IMR-90 (cell line): Measurements from ENCODE around the gene PMF1. TPM values are rescaled to one million over a fixed set of nuclear protein-coding genes. Genes with fewer than 3 reads are reported as not detected.
A peak's percentile ranks its signal among the peaks of the same experiment; 100 is the strongest.

ENCODE experiments used
- ATAC-seq: fragments of 200-7000 bp; cut with Tn5 transposase; 2 replicates; pipeline ENCODE4 v1.9.1; 2020; ENCODE audit warnings: low read depth, mild to moderate bottlenecking, moderate library complexity
- BruUV-seq: library from RNA; stranded (reverse); fragments of 400-500 nt; replicated peaks from 2 replicates; lab custom pipeline; 2021; lab: Mats Ljungman, UMichigan
- CTCF ChIA-PET: fragments of 300-600 bp; formaldehyde crosslinking; extraction: SDS; loops from one replicate; lab custom pipeline; 2021; ENCODE audit warnings: antibody characterized with exemption; lab: Yijun Ruan, JAX
- POLR2A ChIA-PET: fragments of 300-600 bp; sonication (Branson Sonifier 250); formaldehyde crosslinking; loops from one replicate; lab custom pipeline; 2022; ENCODE audit warnings: antibody characterized with exemption; ENCODE audit not compliant: unreplicated experiment; lab: Charles Lee
- DNase-seq: peaks from one replicate; pipeline ENCODE4 v3.0.0; 2013
- H2AFZ ChIP-seq: replicated peaks from 2 replicates; pipeline ENCODE3; 2013; ENCODE audit warnings: low read length, mild to moderate bottlenecking; ENCODE audit not compliant: poor library complexity
- H2AK5ac ChIP-seq: 2 replicates; pipeline ENCODE4 v1.6.1; 2013; ENCODE audit warnings: low read depth, low read length, inconsistent platforms
- H2AK9ac ChIP-seq: replicated peaks from 2 replicates; pipeline ENCODE3; 2013; ENCODE audit warnings: mild to moderate bottlenecking, low read depth, low read length, moderate library complexity; ENCODE audit not compliant: poor library complexity
- H2BK120ac ChIP-seq: 2 replicates; pipeline ENCODE4 v1.6.1; 2013; ENCODE audit warnings: low read depth, low read length, inconsistent platforms
- H2BK15ac ChIP-seq: 3 replicates; pipeline ENCODE4 v1.6.1; 2013; ENCODE audit warnings: low read depth, low read length, inconsistent platforms
- H2BK20ac ChIP-seq: 2 replicates; pipeline ENCODE4 v1.6.1; 2013; ENCODE audit warnings: low read depth, mild to moderate bottlenecking, inconsistent platforms, low read length, moderate library complexity
- H2BK5ac ChIP-seq: 2 replicates; pipeline ENCODE4 v1.6.1; 2013; ENCODE audit warnings: mild to moderate bottlenecking, low read depth, low read length, inconsistent platforms; ENCODE audit not compliant: poor library complexity, severe bottlenecking
- H3K14ac ChIP-seq: replicated peaks from 2 replicates; pipeline ENCODE4 v1.6.1; 2013; ENCODE audit warnings: low read depth, low read length, inconsistent platforms
- H3K18ac ChIP-seq: 2 replicates; pipeline ENCODE4 v1.6.1; 2013; ENCODE audit warnings: low read depth, low read length, control low read depth
- H3K23ac ChIP-seq: 2 replicates; pipeline ENCODE4 v1.6.1; 2013; ENCODE audit warnings: low read depth, low read length, inconsistent platforms
- H3K27ac ChIP-seq: 2 replicates; pipeline ENCODE4 v1.5.1; 2013; ENCODE audit warnings: mild to moderate bottlenecking, control low read depth, low read length; ENCODE audit not compliant: insufficient read depth
- H3K27me3 ChIP-seq: 2 replicates; pipeline ENCODE4 v1.6.1; 2013; ENCODE audit warnings: low read length; ENCODE audit not compliant: control insufficient read depth, insufficient read depth
- H3K36me3 ChIP-seq: 2 replicates; pipeline ENCODE4 v1.6.1; 2013; ENCODE audit warnings: low read length, mixed read lengths; ENCODE audit not compliant: control insufficient read depth, insufficient read depth
- H3K4ac ChIP-seq: 2 replicates; pipeline ENCODE4 v1.6.1; 2013; ENCODE audit warnings: low read depth, low read length, inconsistent platforms
- H3K4me1 ChIP-seq: 2 replicates; pipeline ENCODE4 v1.6.1; 2013; ENCODE audit warnings: low read length, mixed read lengths; ENCODE audit not compliant: control insufficient read depth, insufficient read depth
- H3K4me2 ChIP-seq: 2 replicates; pipeline ENCODE4 v1.6.1; 2013; ENCODE audit warnings: low read depth, mild to moderate bottlenecking, control low read depth, low read length, moderate library complexity
- H3K4me3 ChIP-seq: 2 replicates; pipeline ENCODE4 v1.5.1; 2013; ENCODE audit warnings: low read depth, mild to moderate bottlenecking, control low read depth, low read length, moderate library complexity; ENCODE audit not compliant: insufficient read depth
- H3K56ac ChIP-seq: 2 replicates; pipeline ENCODE4 v1.6.1; 2013; ENCODE audit warnings: low read length, inconsistent platforms; ENCODE audit not compliant: insufficient read depth; ENCODE audit errors: extremely low read depth
- H3K79me1 ChIP-seq, 2 experiments: 2 replicates each; pipeline ENCODE4 v1.6.1; 2013; ENCODE audit warnings: low read length in 2 of 2, inconsistent platforms in 1 of 2, low read depth in 1 of 2
- H3K9ac ChIP-seq: 2 replicates; pipeline ENCODE4 v1.6.1; 2013; ENCODE audit warnings: low read depth, low read length, control low read depth
- H3K9me1 ChIP-seq: 2 replicates; pipeline ENCODE4 v1.6.1; 2013; ENCODE audit warnings: low read length, inconsistent platforms; ENCODE audit not compliant: insufficient read depth
- H3K9me3 ChIP-seq: 2 replicates; pipeline ENCODE4 v1.6.1; 2013; ENCODE audit warnings: low read length; ENCODE audit not compliant: control insufficient read depth, insufficient read depth
- H4K20me1 ChIP-seq: 2 replicates; pipeline ENCODE4 v1.6.1; 2013; ENCODE audit warnings: low read length, inconsistent platforms; ENCODE audit not compliant: insufficient read depth
- H4K5ac ChIP-seq: 2 replicates; pipeline ENCODE4 v1.6.1; 2013; ENCODE audit warnings: mild to moderate bottlenecking, low read depth, low read length, control low read depth
- H4K8ac ChIP-seq, 2 experiments: 2 replicates each; pipeline ENCODE4 v1.6.1; 2013; ENCODE audit warnings: low read depth in 2 of 2, low read length in 2 of 2, control low read depth in 1 of 2, inconsistent platforms in 1 of 2
- H4K91ac ChIP-seq: 2 replicates; pipeline ENCODE4 v1.6.1; 2013; ENCODE audit warnings: low read depth, low read length, inconsistent platforms; ENCODE audit not compliant: insufficient read depth
- BHLHE40 ChIP-seq: fragments of 150-350 bp; IDR thresholded peaks from 2 replicates; pipeline ENCODE4 v1.6.1; 2016; ENCODE audit warnings: mild to moderate bottlenecking, low read depth, low read length
- CHD1 ChIP-seq: IDR thresholded peaks from 2 replicates; pipeline ENCODE4 v1.6.1; 2012; ENCODE audit warnings: low read depth, low read length, improper control_type of control experiment
- CTCF ChIP-seq: conservative IDR thresholded peaks from 2 replicates; pipeline ENCODE4 v1.5.1; 2012; ENCODE audit warnings: mild to moderate bottlenecking, low read depth, low read length, improper control_type of control experiment
- FOS ChIP-seq: fragments of 150-350 bp; IDR thresholded peaks from 2 replicates; pipeline ENCODE4 v1.6.1; 2016; ENCODE audit warnings: low read depth, low read length
- MAZ ChIP-seq: IDR thresholded peaks from 2 replicates; pipeline ENCODE4 v1.6.1; 2012; ENCODE audit warnings: low read depth, mild to moderate bottlenecking, low read length, improper control_type of control experiment, moderate library complexity, borderline replicate concordance
- MXI1 ChIP-seq: IDR thresholded peaks from 2 replicates; pipeline ENCODE4 v1.6.1; 2012; ENCODE audit warnings: low read depth, mild to moderate bottlenecking, low read length, moderate library complexity, borderline replicate concordance
- NFE2L2 ChIP-seq: fragments of 150-350 bp; IDR thresholded peaks from 2 replicates; pipeline ENCODE4 v1.6.1; 2016; ENCODE audit warnings: low read depth, mild to moderate bottlenecking, low read length
- POLR2A ChIP-seq: IDR thresholded peaks from 2 replicates; pipeline ENCODE4 v1.6.1; 2012; ENCODE audit warnings: mild to moderate bottlenecking, low read depth, low read length
- RAD21 ChIP-seq: IDR thresholded peaks from 2 replicates; pipeline ENCODE4 v1.6.1; 2012; ENCODE audit warnings: low read length, improper control_type of control experiment
- RFX5 ChIP-seq: IDR thresholded peaks from 2 replicates; pipeline ENCODE4 v1.8.0; 2012; ENCODE audit warnings: low read depth, mild to moderate bottlenecking, low read length, moderate library complexity
- USF2 ChIP-seq: fragments of 150-350 bp; IDR thresholded peaks from 2 replicates; pipeline ENCODE4 v1.6.1; 2017; ENCODE audit warnings: mild to moderate bottlenecking, antibody characterized with exemption, low read length, low read depth
- WGBS, 2 experiments: methylation state at CpG; one replicate each; pipeline versions ENCODE4 v1.1.5 to v1.1.7; 2013; ENCODE audit warnings: missing lambda C conversion rate in 2 of 2; ENCODE audit not compliant: insufficient read length in 1 of 2; ENCODE audit errors: extremely low coverage in 2 of 2; 5-methylcytosine and 5-hydroxymethylcytosine counted together
- dilution Hi-C: fragments of 300-500 bp; cut with HindIII; formaldehyde crosslinking; loops from one replicate; pipeline ENCODE4 v1.14.3; 2018; ENCODE audit warnings: low sequenced_read_pairs; ENCODE audit not compliant: unreplicated experiment
- in situ Hi-C: fragments of 300-500 bp; cut with MboI; formaldehyde crosslinking; loops from 3 replicates; pipeline ENCODE4 v1.14.3; 2019; ENCODE audit warnings: low sequenced_read_pairs, inconsistent platforms, mixed read lengths
- intact Hi-C: fragments of 100-400 bp; cut with micrococcal nuclease; formaldehyde crosslinking; loops from 2 replicates; pipeline ENCODE4 v1.10.0; 2022
- polyA plus RNA-seq, 3 experiments: library from polyadenylated mRNA; depleted of rRNA; stranded (reverse); fragments of >200 nt; gene quantifications; 2 replicates each; pipeline ENCODE4 v1.2.3, GENCODE V29; 2012; ENCODE audit warnings: low replicate concordance in 1 of 3
- total RNA-seq: library from RNA; depleted of rRNA; stranded (reverse); fragments of >200 nt; gene quantifications from 2 replicates; pipeline ENCODE4 v1.2.3, GENCODE V29; 2012

Gene PMF1
- total and polyA plus RNA-seq, 2 of the 4 experiments (the other 2 are of a cell fraction), result 54.8 to 73.4 TPM

GRCh38 chr1:156285437-156285836, 72.6 kb downstream of the PMF1 start:
- DNase-seq (no peak), ATAC-seq (no peak)
- H3K27ac ChIP-seq, result no peak overlapping the region
- H3K36me3 ChIP-seq, result peaks cover 10% of the 10 kb centered on the region; the same call in 1 of the 2 replicates
- dilution Hi-C loops, result no loop called here
- no peak overlapping the region for H3K4me3 ChIP-seq
- H2BK120ac ChIP-seq, result no peak overlapping the region
- no peaks in the 10 kb centered on the region for H3K27me3 ChIP-seq
- no peak overlapping the region for H2BK15ac ChIP-seq
- no peak overlapping the region for H3K18ac ChIP-seq
- H3K4me1 ChIP-seq, result peaks cover 9% of the 10 kb centered on the region
- peaks cover 7% of the 10 kb centered on the region for H3K9me1 ChIP-seq
- H4K5ac ChIP-seq, result no peak overlapping the region
- no peak overlapping the region for H2BK5ac ChIP-seq
- no peak overlapping the region for H3K4ac ChIP-seq
- intact Hi-C loops, result no loop called here
- no peak overlapping the region for H3K4me2 ChIP-seq
- TF ChIP-seq NFE2L2 (no peak), CHD1 (no peak), BHLHE40 (no peak), RFX5 (no peak), MAZ (no peak), MXI1 (no peak), RAD21 (no peak), USF2 (no peak), POLR2A (no peak), CTCF (no peak), FOS (no peak)
- ChIA-PET POLR2A (no interaction called here), CTCF (no interaction called here)
- H3K23ac ChIP-seq, result no peak overlapping the region
- no peak overlapping the region for H4K8ac ChIP-seq
- no TSS peak for BruUV-seq
- in situ Hi-C loops, result no loop called here
- H3K79me1 ChIP-seq, result peaks cover 21 to 41% of the 10 kb centered on the region in 2 experiments; a peak in 3 of 4 replicates
- H3K14ac ChIP-seq, result no peak overlapping the region
- H4K20me1 ChIP-seq, result peaks cover 12% of the 10 kb centered on the region
- 95% methylated on average over 17 of the region's 21 CpGs; no CpG with 5 or more reads in 1 of the 2 experiments for WGBS, 2 experiments
- no peak overlapping the region for H4K91ac ChIP-seq
- H2AK9ac ChIP-seq, result peak overlapping the region; percentile 26
- no peak overlapping the region for H3K9ac ChIP-seq
- H3K9me3 ChIP-seq, result no peaks in the 10 kb centered on the region
- H2AK5ac ChIP-seq, result no peak overlapping the region
- no peak overlapping the region for H2AFZ ChIP-seq
- H3K56ac ChIP-seq, result no peak overlapping the region
- no peak overlapping the region for H2BK20ac ChIP-seq
